Activated T-helper 17 cell treated with anti-CD3 and anti-CD28 coated beads, Interleukin-2, amount 50 U/mL, for 72 hours (primary cell): Measurements from ENCODE around the gene ZSCAN30. TPM values are rescaled to one million over a fixed set of nuclear protein-coding genes. Genes with fewer than 3 reads are reported as not detected.

Experiments used
- total RNA-seq, 2 donors: library from RNA; stranded (reverse); gene quantifications; one replicate each; pipeline ENCODE4 v1.2.3, GENCODE V29; 2022

The ZSCAN30 gene
- total RNA-seq, 2 donors from 2014 or later = 12.8 to 25.8 TPM

Other genes with a start within 250 kb of the ZSCAN30 start
- 10 to 100 TPM; 31.6 to 32.5 TPM for gene MAPRE2, start 248.8 kb downstream of the ZSCAN30 start, total RNA-seq
- gene ZNF397, start 49.2 kb downstream of the ZSCAN30 start, total RNA-seq = 10 to 100 TPM in 1 of 2 donors, 1 to 10 TPM in 1; 9.7 to 25.0 TPM
- 10 to 100 TPM; 36.3 to 37.6 TPM for gene ZNF24, start 54.2 kb upstream of the ZSCAN30 start, total RNA-seq
- under 1 TPM; 0.37 to 0.87 TPM for gene ZNF396, start 87.1 kb upstream of the ZSCAN30 start, total RNA-seq
- 10 to 100 TPM; 20.6 to 22.0 TPM for gene INO80C, start 207.7 kb upstream of the ZSCAN30 start, total RNA-seq